ENCODE measurements around the gene ZNF317.
"Not testable (repeated sequence)": the region's sequence is repeated elsewhere in the genome, so short reads cannot be mapped to it uniquely, and the experiment has no call there.

The ZNF317 gene

GRCh38 chr19:9175326-9175725, 35.1 kb downstream of the ZNF317 start:
- DNase-seq (ENCODE audit: low spot score), result no peak

DNA sequence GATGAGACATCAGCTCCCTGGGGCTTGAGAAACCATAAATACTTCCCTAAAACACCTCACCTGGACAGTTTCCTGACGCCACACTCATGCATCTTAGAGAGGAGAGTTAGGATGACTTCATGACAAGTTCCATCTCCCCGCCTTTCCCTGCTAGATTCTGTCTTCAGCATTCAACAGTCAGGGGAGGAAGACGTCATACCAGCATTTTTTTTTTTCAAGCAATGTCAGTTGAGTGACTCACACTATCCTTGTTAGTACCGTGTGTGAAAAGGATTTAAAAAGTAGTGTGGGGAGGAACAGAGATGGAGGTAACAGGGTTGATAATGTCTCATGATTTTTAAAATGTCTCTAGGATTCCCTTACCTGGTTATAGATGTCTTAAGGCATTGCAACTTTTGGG, 38.7 kb downstream of the ZNF317 start, which contains the start of gene OR7D2:
TSS of gene OR7D2 (plus strand) at position 79 of the 400 bp plus-strand sequence. CDS start 6,803 bp downstream, outside the sequence.
- DNase-seq (ENCODE audit: low spot score), result no peak

GRCh38 chr19:9183000-9183399, 42.8 kb downstream of the ZNF317 start:
- no peak for DNase-seq (ENCODE audit: low spot score)

DNA sequence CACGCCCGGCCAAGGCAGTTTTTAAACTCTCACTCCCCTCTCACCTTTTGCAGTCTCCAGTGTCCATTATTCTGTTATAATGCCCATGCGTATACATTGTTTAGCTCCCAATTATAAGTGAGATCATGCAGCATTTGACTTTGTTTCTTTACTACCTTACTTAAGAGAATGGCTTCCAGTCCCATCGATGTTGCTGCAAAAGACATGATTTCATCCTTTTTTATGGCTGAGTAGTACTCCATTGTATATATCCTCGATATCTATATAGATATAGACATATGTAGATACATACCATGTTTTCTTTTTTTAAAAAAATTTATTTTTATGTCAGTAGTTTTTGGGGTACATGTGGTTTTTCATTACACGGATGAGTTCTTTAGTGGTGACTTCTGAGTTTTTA, 47.0 kb downstream of the ZNF317 start:
- no peak for DNase-seq (ENCODE audit: low spot score)

DNA sequence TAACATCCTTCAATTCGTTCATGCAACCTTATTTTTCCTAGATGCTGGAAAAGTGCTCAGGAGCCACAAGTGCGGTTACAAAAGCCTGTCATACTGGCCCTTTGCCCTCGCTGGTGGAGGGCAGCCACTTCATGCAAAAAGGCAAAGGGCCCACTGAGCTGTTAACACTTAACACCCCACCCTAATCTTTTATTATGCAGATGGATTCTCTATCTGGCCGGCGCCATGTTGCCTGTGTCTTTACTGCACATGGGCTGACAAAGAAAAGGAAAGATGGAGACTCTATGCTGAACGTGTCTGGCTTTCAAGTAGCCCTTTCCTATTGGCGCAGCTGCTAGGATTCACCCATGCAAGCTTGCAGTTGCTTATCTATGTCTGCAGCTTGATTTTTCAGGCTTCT, 49.3 kb downstream of the ZNF317 start:
- no peak for DNase-seq (ENCODE audit: low spot score)

DNA sequence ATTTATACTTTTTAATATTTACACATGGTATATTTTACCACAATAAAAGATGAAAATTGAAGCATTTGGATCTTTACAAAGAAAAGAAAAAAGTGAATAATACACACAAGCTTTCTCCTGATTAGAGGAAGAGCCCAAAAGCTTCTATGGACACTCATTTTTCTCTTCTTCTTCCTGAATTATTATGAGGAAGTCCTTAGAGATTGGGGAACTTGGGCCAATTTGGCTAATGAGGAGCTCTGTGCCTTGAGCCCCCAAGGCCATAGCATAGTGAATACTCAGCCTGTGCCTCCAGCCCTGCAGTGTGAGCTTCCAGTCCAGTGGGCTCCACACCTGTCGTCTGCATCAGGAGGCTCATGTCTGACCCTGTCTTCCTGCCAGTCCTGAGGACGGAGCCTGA, 57.8 kb downstream of the ZNF317 start:
- DNase-seq (ENCODE audit: low spot score), result not testable (repeated sequence)

- peak; percentile 79 for DNase-seq (ENCODE audit: low spot score)
These were observed 65.4 kb downstream of the ZNF317 start for GRCh38 chr19:9205501-9206113.
